GM11168 (cell line): Measurements from ENCODE around the gene PBRM1.

Experiments used
- in situ Hi-C: fragments of 300-500 bp; cut with MboI; formaldehyde crosslinking; loops from one replicate; pipeline ENCODE4 v1.12.0; 2022; ENCODE audit warnings: low sequenced_read_pairs; ENCODE audit not compliant: unreplicated experiment

Gene PBRM1

GRCh38 chr3:52600258-52600657, 85.5 kb downstream of the PBRM1 start:
- in situ Hi-C loops = no loop called here

- in situ Hi-C loops = no loop called here
Observed at GRCh38 chr3:52596658-52597265, 89.0 kb downstream of the PBRM1 start.

DNA sequence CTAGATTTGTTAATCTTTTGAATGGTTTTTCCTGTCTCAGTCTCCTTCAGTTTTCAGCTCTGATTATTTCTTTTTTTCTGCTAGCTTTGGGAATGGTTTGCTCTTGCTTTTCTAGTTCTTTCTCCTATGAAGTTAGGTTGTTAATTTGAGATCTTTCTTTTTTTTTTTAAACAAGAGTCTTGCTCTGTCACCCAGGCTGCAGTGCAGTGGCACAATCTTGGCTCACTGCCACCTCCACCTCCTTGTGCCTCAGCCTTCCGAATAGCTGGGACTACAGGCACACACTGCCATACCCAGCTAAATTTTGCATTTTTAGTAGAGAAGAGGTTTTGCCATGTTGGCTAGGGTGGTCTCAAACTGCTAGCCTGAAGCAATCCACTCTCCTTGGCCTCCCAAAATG, 92.6 kb downstream of the PBRM1 start:
- in situ Hi-C loops = no loop called here

DNA sequence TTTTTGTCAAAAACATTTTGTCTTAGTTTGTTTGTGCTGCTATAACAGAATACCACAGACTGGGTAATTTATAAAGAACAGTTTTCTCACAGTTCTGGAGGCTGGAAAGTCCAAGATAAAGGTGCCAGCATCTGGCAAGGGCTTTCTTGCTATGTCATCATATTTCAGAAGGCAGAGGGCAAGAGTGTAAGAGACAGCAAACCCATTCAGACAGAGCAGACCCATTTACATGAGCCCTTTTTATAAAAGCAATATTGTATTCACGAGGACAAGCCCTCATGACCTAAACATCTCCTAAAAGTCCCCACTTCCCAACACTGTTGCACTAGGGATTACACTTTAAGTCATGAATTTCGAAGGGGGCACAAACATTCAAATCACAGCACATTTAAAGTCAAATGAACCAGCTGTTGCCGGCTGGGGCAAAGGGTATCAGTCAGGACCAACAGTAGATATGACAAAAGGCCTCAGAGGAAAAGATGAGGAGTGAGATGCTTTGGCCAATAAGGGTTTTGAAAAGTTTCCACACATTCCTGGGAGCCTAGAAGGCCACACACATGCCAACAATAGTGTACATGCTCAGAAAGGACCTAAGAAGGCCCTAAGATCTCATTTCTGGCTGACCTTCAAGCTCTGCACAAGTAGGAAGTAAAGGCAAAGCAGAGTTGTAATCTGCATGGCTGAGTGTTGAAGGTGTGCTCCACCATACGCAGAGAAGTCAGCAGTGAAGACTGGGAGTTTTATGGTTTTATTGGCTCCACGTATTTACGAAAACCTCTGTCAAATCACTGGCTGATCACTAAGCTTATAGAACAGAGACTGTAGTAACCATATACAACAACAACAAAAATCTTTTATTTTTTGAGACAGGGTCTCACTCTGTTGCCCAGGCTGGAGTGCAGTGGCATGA, 111.4 kb downstream of the PBRM1 start:
- in situ Hi-C loops = no loop called here

GRCh38 chr3:52572221-52572620, 113.5 kb downstream of the PBRM1 start:
- in situ Hi-C loops = no loop called here

GRCh38 chr3:52570076-52570475, 115.6 kb downstream of the PBRM1 start:
- in situ Hi-C loops = no loop called here

DNA sequence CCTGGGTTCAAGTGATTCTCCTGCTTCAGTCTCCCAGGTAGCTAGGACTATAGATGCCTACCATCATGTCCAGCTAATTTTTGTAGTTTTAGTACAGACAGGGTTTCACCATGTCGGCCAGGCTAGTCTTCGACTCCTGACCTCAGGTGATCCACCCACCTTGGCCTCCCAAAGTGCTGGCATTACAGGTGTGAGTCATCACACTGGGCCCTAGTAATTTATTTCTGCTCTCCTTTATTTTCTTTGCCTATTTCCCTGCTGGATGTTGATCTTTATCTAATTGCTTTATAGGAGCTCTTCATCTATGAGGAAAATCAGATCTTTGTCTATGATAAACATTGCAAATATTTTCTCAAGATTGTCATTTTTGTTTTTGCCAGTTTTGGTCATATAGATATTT, 117.6 kb downstream of the PBRM1 start:
- in situ Hi-C loops = no loop called here

DNA sequence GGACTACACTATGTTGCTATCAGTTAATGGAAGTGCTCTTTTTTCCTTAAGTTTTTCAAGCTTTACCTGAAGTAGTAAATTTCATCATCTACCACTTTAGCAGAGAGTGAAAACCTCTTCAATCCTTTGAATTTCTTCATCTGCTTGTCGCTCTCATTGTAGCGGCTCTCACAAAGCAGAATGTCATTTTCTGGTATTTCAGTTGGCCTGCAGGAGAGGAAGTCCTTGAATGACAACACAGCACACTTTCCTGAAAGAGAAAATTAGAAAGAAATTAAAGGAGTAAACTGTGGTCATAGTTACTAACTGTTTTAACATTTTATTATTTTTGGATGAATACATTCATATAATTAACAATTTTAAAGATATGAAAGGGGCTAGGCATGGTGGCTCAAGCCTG, 121.7 kb downstream of the PBRM1 start:
- in situ Hi-C loops = no loop called here

GRCh38 chr3:52561028-52561747, 124.5 kb downstream of the PBRM1 start:
- in situ Hi-C loops = no loop called here

GRCh38 chr3:52558436-52558835, 127.3 kb downstream of the PBRM1 start:
- in situ Hi-C loops = no loop called here

DNA sequence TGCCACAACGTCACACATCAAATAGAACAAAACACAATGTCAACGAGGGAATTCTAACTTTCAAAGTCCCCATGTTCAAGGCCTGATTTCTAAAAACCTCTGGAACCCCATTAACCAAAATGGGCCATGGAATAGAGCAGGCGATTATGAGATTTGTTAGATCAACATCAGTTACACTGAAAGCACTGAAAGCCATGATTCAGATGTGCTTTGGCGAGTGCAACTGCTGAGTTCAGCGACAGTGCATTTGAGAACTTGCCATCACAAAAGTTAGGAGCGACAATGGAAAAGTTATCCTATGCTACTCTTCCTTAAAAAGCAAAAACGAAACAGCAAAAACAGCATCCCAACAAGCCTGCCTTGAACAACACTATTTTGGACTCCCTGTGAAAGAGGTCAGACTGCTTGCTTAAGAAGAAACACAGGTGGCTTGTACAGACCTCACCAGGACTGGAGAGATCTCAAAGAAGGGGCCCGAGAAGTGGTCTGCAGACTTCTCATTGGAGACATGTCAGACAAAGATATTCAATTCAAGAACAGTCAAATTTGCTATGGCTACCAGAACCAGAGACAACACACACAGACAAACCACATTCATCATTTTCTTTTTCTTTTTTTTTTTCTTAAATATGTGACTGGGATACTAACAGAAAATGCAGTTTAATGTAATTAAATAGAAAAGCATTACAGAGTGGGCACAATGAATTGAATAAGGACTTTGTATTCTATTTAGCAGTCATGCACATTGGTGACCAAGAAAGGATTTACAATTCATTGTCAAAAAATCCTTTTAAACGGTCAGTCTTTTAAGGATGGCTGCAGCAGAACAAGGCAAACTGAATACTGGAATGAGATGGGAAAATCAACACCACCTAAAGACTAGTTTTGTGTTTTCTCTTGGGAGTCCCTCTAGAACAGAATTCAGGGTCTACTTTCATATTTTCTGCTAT, 128.4 kb downstream of the PBRM1 start:
- in situ Hi-C loops = no loop called here

DNA sequence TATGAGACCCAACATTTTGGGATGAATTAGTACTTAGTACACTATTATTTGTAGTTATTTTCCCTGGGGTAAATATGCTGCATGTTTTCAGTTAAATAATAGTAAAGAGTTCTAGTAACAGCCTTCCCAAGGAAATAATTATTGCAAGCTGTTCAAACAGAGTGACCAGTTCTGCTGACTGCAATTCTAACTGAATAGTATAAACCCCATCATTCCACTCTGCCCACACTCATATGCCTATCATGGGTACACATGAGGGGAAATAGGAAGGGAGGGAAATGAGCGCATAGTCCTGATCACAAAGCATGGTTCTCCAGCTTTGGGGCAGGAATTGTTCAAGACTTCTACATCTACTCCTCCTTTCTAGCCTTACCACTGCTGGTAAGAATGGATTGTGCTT, 130.7 kb downstream of the PBRM1 start:
- in situ Hi-C loops = no loop called here

- in situ Hi-C loops = no loop called here
Observed at GRCh38 chr3:52554026-52554755, 131.5 kb downstream of the PBRM1 start.

- in situ Hi-C loops = no loop called here
Observed at GRCh38 chr3:52552089-52552488, 133.6 kb downstream of the PBRM1 start.

GRCh38 chr3:52551118-52551517, 134.6 kb downstream of the PBRM1 start:
- in situ Hi-C loops = no loop called here

DNA sequence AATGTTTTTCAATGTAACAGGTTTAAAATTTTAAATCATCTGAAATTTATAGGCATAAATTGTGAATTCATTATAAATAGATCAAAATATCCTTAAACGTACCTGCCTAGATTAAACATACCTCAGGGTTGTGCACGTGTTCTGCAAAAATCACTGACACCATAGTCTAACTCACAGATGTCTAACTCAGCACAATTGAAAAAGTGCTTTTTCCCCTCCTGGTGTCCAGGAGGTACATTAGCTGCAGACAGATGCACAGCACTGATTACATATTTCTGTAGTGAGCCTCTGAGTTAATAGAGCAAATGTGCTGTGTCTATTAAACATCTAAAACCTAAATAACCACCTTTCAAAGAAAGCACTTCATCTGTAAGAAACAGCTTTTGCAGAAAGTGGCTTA, 138.6 kb downstream of the PBRM1 start:
- in situ Hi-C loops = no loop called here

DNA sequence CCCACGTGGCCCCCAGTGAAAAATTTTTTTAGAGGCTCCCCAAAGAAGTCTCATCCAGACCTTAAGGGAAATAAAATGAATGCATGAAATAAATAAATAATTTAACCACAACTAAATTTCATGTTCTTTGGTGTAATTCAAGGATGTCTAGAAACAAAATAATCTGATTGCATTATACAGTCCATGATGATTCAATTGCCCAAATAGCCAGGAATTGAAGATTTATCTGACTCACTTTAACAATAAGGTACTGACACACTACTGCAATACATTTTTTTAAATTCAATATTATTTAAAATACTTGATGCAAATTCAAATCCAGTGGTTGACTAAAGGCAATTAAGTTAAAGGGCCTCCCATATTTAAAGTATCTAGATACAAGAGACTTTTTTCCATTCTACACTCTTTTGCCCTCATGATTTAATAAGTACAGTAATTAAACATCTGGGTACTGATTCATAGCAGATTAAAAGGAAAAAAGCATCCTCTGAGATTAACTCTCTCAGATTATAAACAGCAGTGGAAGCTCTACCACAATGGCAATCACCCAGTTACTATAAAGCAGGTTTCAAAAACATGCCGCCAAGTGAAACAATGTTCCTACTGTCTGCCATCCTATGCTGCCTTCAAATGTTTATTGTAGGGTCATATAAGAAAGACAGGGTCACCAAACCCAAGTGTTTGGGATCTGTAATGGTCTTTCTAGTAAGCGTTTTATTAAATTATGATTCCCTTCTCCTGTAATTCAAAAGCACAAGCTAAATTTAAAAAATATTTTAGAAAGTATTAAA, 139.4 kb downstream of the PBRM1 start:
- in situ Hi-C loops = no loop called here

DNA sequence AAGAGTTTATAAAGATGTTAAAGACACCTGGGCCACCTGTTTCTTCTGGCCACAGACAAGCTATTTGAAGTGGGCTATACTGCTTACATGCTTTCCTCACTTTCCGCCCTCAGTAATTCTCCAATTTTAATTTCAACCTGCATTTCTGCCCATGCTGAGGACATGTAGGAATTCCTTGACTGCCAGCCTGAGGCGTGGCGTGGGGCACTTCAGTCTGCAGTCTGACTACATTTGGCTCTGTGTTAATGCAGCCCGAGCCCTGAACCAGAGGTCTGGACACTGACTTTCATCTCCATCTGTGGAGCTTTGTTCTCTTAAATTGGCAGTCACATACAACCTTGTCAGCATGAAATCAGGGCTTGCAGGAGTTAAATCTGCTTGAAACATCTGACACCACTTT, 140.8 kb downstream of the PBRM1 start:
- in situ Hi-C loops = no loop called here

GRCh38 chr3:52541050-52541449, 144.7 kb downstream of the PBRM1 start:
- in situ Hi-C loops = no loop called here
